Measurements from ENCODE around the gene DTYMK. TPM values are rescaled to one million over a fixed set of nuclear protein-coding genes. Genes with fewer than 3 reads are reported as not detected.

Gene DTYMK
- total RNA-seq, 6 experiments from 2014 or later, result 56.8 to 84.2 (median 76.1) TPM

GRCh38 chr2:241652722-241653121 is 33.9 kb downstream of the DTYMK start:
- peaks cover 17% of the 10 kb centered on the region for H3K36me3 Mint-ChIP-seq (ENCODE audit: low read depth)
- no peak overlapping the region for H3K4me3 Mint-ChIP-seq
- no peak for TF ChIP-seq CTCF (IDR thresholded peaks at IDR 0.05)
- H3K27me3 Mint-ChIP-seq (ENCODE audit: insufficient read depth), result peaks cover 1% of the 10 kb centered on the region; the same call in 1 of the 2 replicates
- no peaks in the 10 kb centered on the region for H3K4me1 Mint-ChIP-seq (ENCODE audit: low read depth)
- DNase-seq, result no peak
- no peak overlapping the region for H3K27ac Mint-ChIP-seq
- H3K9me3 Mint-ChIP-seq, result no peaks in the 10 kb centered on the region

DNA sequence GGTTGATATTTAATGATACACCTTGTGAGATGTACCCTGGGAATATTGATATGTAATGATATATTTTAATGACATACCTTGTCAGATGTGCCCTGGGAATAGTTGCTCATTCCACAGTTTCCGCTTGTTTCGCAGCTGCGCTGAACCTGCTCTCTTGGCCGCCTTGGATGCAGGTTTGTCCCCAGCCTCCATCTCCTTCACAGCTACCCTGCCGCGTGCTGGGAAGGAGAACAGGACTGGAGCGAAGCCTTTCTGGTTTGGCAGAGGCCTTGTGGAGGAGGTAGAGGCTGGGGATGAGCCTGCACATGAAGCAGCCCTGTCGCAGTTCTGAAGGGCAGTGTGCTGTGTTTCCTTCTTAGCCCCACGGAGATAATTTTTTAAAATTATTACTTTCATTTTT is 34.5 kb downstream of the DTYMK start:
- no peaks in the 10 kb centered on the region for H3K9me3 Mint-ChIP-seq
- DNase-seq, result no peak
- peaks cover 1% of the 10 kb centered on the region; the same call in 1 of the 2 replicates for H3K27me3 Mint-ChIP-seq (ENCODE audit: insufficient read depth)
- no peak overlapping the region for H3K4me3 Mint-ChIP-seq
- TF ChIP-seq CTCF (IDR thresholded peaks at IDR 0.05), result no peak
- H3K36me3 Mint-ChIP-seq (ENCODE audit: low read depth), result peaks cover 17% of the 10 kb centered on the region
- no peak overlapping the region for H3K27ac Mint-ChIP-seq
- H3K4me1 Mint-ChIP-seq (ENCODE audit: low read depth), result peaks cover 2% of the 10 kb centered on the region; the same call in 1 of the 2 replicates

DNA sequence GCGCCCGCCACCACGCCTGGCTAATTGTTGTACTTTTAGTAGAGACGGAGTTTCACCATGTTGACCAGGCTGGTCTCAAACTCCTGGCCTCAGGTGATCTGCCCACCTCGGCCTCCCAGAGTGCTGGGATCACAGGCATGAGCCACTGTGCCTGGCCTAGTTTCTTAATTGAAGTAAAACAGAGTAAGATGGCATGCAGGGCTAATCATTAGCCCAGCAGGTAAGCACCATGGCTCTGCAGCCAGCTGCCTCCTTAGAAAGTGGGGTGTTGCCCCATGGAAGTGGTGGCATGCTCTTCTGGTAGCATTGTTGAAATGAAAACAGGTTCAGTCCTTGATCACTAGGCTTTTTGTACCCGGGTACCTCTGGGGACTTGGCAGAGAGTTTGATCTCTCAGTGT is 36.7 kb downstream of the DTYMK start:
- H3K9me3 Mint-ChIP-seq, result no peaks in the 10 kb centered on the region
- DNase-seq, result no peak
- no peak overlapping the region for H3K27ac Mint-ChIP-seq

DNA sequence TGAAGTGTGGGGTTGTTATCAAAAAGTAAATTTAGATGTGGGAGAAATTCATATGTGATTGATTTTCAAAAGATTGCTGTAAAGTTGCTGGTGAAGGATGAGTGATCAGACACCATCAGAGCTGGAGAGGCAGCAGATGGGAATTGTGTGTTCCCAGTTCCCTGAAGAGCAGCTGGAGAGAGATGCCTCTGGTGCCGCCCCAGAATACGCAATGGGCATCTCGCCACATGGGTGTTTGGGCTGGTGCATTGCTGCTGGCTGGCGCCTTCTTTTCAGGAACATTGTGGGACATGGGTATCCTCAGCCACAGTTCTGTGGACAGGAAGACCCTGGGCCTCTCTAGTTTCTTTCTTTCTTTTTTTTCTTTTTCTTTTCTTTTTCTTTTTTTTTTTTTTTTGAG is 37.2 kb downstream of the DTYMK start:
- no peak overlapping the region for H3K4me3 Mint-ChIP-seq
- H3K27me3 Mint-ChIP-seq (ENCODE audit: insufficient read depth), result peaks cover 1% of the 10 kb centered on the region; the same call in 1 of the 2 replicates
- DNase-seq, result no peak
- no peak for TF ChIP-seq CTCF (IDR thresholded peaks at IDR 0.05)
- H3K9me3 Mint-ChIP-seq, result no peaks in the 10 kb centered on the region
- no peak overlapping the region for H3K27ac Mint-ChIP-seq
- peaks cover 13% of the 10 kb centered on the region for H3K4me1 Mint-ChIP-seq (ENCODE audit: low read depth)
- H3K36me3 Mint-ChIP-seq (ENCODE audit: low read depth), result peaks cover 9% of the 10 kb centered on the region

More for the DNA sequence above, 36.7 kb downstream of the DTYMK start:
- peaks cover 13% of the 10 kb centered on the region for H3K4me1 Mint-ChIP-seq (ENCODE audit: low read depth)
- TF ChIP-seq CTCF (IDR thresholded peaks at IDR 0.05), result no peak
- no peak overlapping the region for H3K4me3 Mint-ChIP-seq
- H3K36me3 Mint-ChIP-seq (ENCODE audit: low read depth), result peaks cover 9% of the 10 kb centered on the region
- peaks cover 1% of the 10 kb centered on the region; the same call in 1 of the 2 replicates for H3K27me3 Mint-ChIP-seq (ENCODE audit: insufficient read depth)

GRCh38 chr2:241648453-241648852 is 38.2 kb downstream of the DTYMK start:
- peaks cover 9% of the 10 kb centered on the region for H3K36me3 Mint-ChIP-seq (ENCODE audit: low read depth)
- no peak overlapping the region for H3K4me3 Mint-ChIP-seq
- no peaks in the 10 kb centered on the region for H3K27me3 Mint-ChIP-seq (ENCODE audit: insufficient read depth)
- no peak for TF ChIP-seq CTCF (IDR thresholded peaks at IDR 0.05)
- H3K9me3 Mint-ChIP-seq, result no peaks in the 10 kb centered on the region
- no peak overlapping the region; the same call in 1 of the 2 replicates for H3K27ac Mint-ChIP-seq
- DNase-seq, result no peak
- peaks cover 13% of the 10 kb centered on the region for H3K4me1 Mint-ChIP-seq (ENCODE audit: low read depth)
